Loucy (cell line): ENCODE measurements around the gene PDZRN3.

Experiments used
- EZH2phosphoT487 ChIP-seq: fragments of 200-600 bp; IDR thresholded peaks from 2 replicates; pipeline ENCODE4 v1.6.1; 2018; ENCODE audit warnings: antibody characterized with exemption, mild to moderate bottlenecking, moderate library complexity, borderline replicate concordance
- TF ChIP-seq, protein P1 (sequence below): fragments of 200-600 bp; sonication (generic); conservative IDR thresholded peaks from 2 replicates; pipeline ENCODE4 v1.5.1; 2014; ENCODE audit warnings: mild to moderate bottlenecking, antibody characterized with exemption, low read length

DNA sequence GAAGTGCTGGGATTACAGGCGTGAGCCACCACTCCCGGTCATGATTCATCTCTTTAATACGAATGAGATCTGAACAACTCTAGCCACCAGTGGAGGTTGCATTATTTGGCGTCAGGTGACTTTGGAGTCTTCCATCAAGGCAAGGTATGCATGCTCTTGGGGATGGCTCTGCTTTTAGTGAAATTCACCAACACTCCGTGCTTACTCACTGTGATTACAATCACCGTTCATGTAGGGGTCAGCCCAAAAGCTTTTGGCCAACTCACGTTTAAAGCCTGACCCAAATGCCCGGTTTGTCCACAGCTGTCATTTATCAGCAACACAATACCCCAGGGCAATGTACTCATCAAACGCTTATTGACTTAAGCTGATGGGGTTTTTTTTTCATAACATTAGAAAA, 155.4 kb downstream of the PDZRN3 start:
- TF ChIP-seq EZH2phosphoT487, result no peak
- TF ChIP-seq, protein P1, sequence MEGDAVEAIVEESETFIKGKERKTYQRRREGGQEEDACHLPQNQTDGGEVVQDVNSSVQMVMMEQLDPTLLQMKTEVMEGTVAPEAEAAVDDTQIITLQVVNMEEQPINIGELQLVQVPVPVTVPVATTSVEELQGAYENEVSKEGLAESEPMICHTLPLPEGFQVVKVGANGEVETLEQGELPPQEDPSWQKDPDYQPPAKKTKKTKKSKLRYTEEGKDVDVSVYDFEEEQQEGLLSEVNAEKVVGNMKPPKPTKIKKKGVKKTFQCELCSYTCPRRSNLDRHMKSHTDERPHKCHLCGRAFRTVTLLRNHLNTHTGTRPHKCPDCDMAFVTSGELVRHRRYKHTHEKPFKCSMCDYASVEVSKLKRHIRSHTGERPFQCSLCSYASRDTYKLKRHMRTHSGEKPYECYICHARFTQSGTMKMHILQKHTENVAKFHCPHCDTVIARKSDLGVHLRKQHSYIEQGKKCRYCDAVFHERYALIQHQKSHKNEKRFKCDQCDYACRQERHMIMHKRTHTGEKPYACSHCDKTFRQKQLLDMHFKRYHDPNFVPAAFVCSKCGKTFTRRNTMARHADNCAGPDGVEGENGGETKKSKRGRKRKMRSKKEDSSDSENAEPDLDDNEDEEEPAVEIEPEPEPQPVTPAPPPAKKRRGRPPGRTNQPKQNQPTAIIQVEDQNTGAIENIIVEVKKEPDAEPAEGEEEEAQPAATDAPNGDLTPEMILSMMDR, result no peak
